HepG2 (cell line): ENCODE measurements around the gene LHFPL2.

Source experiments
- CTCF ChIP-seq: sonication (generic); formaldehyde crosslinking; IDR thresholded peaks from 2 replicates; pipeline ENCODE4 v1.5.0; 2020; ENCODE audit warnings: mild to moderate bottlenecking, missing genetic modification reagents, moderate library complexity
- ELF1 ChIP-seq: sonication (generic); formaldehyde crosslinking; IDR thresholded peaks from 2 replicates; pipeline ENCODE4 v1.4.0; 2020; ENCODE audit warnings: missing genetic modification reagents
- HNF4A ChIP-seq: sonication (generic); formaldehyde crosslinking; IDR thresholded peaks from 2 replicates; pipeline ENCODE4 v1.4.0; 2020; ENCODE audit warnings: missing genetic modification reagents
- MED8 ChIP-seq: sonication (generic); formaldehyde crosslinking; IDR thresholded peaks from 2 replicates; pipeline ENCODE4 v1.8.1; 2023; ENCODE audit warnings: mild to moderate bottlenecking, missing genetic modification reagents; ENCODE audit not compliant: insufficient replicate concordance
- MXD3 ChIP-seq: IDR thresholded peaks from 2 replicates; pipeline ENCODE4 v1.6.1; 2016; ENCODE audit warnings: mild to moderate bottlenecking, missing biosample characterization, missing genetic modification reagents
- NR2C2 ChIP-seq: sonication (generic); formaldehyde crosslinking; IDR thresholded peaks from 2 replicates; pipeline ENCODE4 v1.4.0; 2020; ENCODE audit warnings: missing genetic modification reagents, mild to moderate bottlenecking, moderate library complexity, borderline replicate concordance
- POLR2A ChIP-seq, 2 experiments: IDR thresholded peaks; 2 replicates each; pipeline ENCODE4 v1.6.1; 2011; ENCODE audit warnings: low read depth in 2 of 2, low read length in 2 of 2, mild to moderate bottlenecking in 1 of 2, moderate library complexity in 1 of 2; ENCODE audit not compliant: insufficient read depth in 1 of 2
- RAD21 ChIP-seq: fragments of 450-650 bp; formaldehyde crosslinking; IDR thresholded peaks from 2 replicates; pipeline ENCODE4 v1.5.0; 2020; ENCODE audit warnings: mild to moderate bottlenecking
- RAD51 ChIP-seq: fragments of 450-650 bp; IDR thresholded peaks from 2 replicates; pipeline ENCODE4 v1.6.1; 2016; ENCODE audit warnings: borderline replicate concordance
- TF ChIP-seq, protein P1 (sequence below): sonication (generic); formaldehyde crosslinking; IDR thresholded peaks from 2 replicates; pipeline ENCODE4 v1.4.0; 2020; ENCODE audit warnings: mild to moderate bottlenecking, missing genetic modification reagents, borderline replicate concordance

GRCh38 chr5:78610163-78610583, 38.4 kb downstream of the LHFPL2 start:
- TF ChIP-seq MXD3 (no peak), CTCF (CRISPR knock-in tag) (no peak), ELF1 (CRISPR knock-in tag) (no peak), RAD51 (no peak), POLR2A (IDR thresholded peaks at IDR 0.05; ENCODE audit: insufficient read depth in 1 of 2, low read depth in 2 of 2, low read length in 2 of 2) (no peak), NR2C2 (no peak), MED8 (CRISPR knock-in tag) (no peak), RAD21 (CRISPR knock-in tag) (no peak), HNF4A (CRISPR knock-in tag) (no peak)
- TF ChIP-seq, protein P1, sequence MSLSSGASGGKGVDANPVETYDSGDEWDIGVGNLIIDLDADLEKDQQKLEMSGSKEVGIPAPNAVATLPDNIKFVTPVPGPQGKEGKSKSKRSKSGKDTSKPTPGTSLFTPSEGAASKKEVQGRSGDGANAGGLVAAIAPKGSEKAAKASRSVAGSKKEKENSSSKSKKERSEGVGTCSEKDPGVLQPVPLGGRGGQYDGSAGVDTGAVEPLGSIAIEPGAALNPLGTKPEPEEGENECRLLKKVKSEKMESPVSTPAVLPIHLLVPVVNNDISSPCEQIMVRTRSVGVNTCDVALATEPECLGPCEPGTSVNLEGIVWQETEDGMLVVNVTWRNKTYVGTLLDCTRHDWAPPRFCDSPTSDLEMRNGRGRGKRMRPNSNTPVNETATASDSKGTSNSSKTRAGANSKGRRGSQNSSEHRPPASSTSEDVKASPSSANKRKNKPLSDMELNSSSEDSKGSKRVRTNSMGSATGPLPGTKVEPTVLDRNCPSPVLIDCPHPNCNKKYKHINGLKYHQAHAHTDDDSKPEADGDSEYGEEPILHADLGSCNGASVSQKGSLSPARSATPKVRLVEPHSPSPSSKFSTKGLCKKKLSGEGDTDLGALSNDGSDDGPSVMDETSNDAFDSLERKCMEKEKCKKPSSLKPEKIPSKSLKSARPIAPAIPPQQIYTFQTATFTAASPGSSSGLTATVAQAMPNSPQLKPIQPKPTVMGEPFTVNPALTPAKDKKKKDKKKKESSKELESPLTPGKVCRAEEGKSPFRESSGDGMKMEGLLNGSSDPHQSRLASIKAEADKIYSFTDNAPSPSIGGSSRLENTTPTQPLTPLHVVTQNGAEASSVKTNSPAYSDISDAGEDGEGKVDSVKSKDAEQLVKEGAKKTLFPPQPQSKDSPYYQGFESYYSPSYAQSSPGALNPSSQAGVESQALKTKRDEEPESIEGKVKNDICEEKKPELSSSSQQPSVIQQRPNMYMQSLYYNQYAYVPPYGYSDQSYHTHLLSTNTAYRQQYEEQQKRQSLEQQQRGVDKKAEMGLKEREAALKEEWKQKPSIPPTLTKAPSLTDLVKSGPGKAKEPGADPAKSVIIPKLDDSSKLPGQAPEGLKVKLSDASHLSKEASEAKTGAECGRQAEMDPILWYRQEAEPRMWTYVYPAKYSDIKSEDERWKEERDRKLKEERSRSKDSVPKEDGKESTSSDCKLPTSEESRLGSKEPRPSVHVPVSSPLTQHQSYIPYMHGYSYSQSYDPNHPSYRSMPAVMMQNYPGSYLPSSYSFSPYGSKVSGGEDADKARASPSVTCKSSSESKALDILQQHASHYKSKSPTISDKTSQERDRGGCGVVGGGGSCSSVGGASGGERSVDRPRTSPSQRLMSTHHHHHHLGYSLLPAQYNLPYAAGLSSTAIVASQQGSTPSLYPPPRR (CRISPR knock-in tag) = no peak
